Left lung (tissue), 10 donors: Measurements from ENCODE around the gene ICAM4. TPM values are rescaled to one million over a fixed set of nuclear protein-coding genes. Genes with fewer than 3 reads are reported as not detected.

Experiments
- ATAC-seq: fragments of 200-7000 bp; cut with Tn5 transposase; one replicate; pipeline ENCODE4 v1.9.1; 2020; ENCODE audit warnings: moderate library complexity
- DNase-seq, 4 donors: peaks; one replicate each; pipeline ENCODE4 v3.0.0-alpha.2; 2013 to 2020
- H3K27ac ChIP-seq, 2 donors: fragments of 200-600 bp; sonication (generic) in 1 of 2; one replicate each; pipeline versions ENCODE4 v1.5.0 to v1.8.0; 2020 to 2021
- H3K27me3 ChIP-seq, 2 donors: fragments of 200-600 bp; sonication (generic) in 1 of 2; one replicate each; pipeline versions ENCODE4 v1.5.0 to v1.8.0; 2020 to 2021
- H3K36me3 ChIP-seq, 2 donors: fragments of 200-600 bp; sonication (generic) in 1 of 2; one replicate each; pipeline versions ENCODE4 v1.5.0 to v1.8.0; 2020 to 2021
- H3K4me1 ChIP-seq, 2 donors: fragments of 200-600 bp; one replicate each; pipeline ENCODE4 v1.8.0; 2021
- H3K4me3 ChIP-seq, 2 donors: fragments of 200-600 bp; sonication (generic) in 1 of 2; one replicate each; pipeline versions ENCODE4 v1.5.0 to v1.8.0; 2020 to 2021; ENCODE audit warnings: mild to moderate bottlenecking in 1 of 2
- H3K9me3 ChIP-seq, 2 donors: fragments of 200-600 bp; sonication (generic) in 1 of 2; one replicate each; pipeline versions ENCODE4 v1.5.0 to v1.8.0; 2020 to 2021
- intact Hi-C, 2 donors: fragments of 100-400 bp; cut with DNase I; formaldehyde crosslinking; loops; one replicate each; pipeline versions ENCODE4 v1.11.2 to v1.14.2; 2022
- polyA plus RNA-seq, 6 donors: library from polyadenylated mRNA; unstranded; fragments of 120-200 nt; gene quantifications; one replicate each; pipeline ENCODE4 v1.2.1, GENCODE V29; 2013; ENCODE audit not compliant: insufficient read length in 6 of 6
- total RNA-seq, 2 donors: library from RNA; stranded (reverse); fragmentation: NEBNext Ultra II Directional; extraction: Animal tissue kit (Norgen Biotek cat#: 25700); gene quantifications; one replicate each; pipeline ENCODE4 v1.2.1, GENCODE V29; 2021
- TF ChIP-seq, protein P1 (sequence below), 2 donors: fragments of 200-600 bp; sonication (generic) in 1 of 2; IDR thresholded peaks; one replicate each; pipeline versions ENCODE4 v1.5.0 to v1.8.0; 2021; ENCODE audit warnings: antibody characterized with exemption in 2 of 2
- donor health status: DM: no; HTN: yes; CAD: no.
- donor health status: DM: no; HTN: no; CAD: no.

The ICAM4 gene
- total and polyA plus RNA-seq, 8 donors: 4.5 to 25.3 (median 14.7) TPM

DNA sequence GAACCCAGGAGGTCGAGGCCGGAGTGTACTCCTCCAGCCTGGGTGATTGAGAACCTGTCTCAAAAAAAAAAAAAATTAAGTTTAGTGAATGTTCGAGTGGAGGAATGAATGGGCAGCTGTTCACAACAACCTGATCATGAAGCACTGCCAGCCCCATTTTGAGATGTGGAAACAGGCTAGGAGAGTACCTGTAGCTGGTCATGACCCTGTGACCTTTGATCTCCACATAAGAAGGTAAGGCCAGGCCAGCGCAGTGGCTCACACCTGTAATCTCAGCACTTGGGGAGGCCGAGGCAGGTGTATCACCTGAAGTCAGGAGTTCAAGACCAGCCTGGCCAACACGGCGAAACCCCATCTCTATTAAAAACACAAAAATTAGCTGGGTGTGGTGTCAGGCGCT lies 39.0 kb downstream of the ICAM4 start:
- Histone ChIP-seq H3K4me3 (no peak overlapping the region), H3K4me1 (no peaks in the 10 kb centered on the region), H3K9me3 (no peaks in the 10 kb centered on the region), H3K36me3 (peaks cover 3 to 100% of the 10 kb centered on the region in 2 donors), H3K27me3 (no peaks in the 10 kb centered on the region), H3K27ac (no peak overlapping the region)
- intact Hi-C loops: no loop called here
- no peak for ATAC-seq
- TF ChIP-seq, protein P1, sequence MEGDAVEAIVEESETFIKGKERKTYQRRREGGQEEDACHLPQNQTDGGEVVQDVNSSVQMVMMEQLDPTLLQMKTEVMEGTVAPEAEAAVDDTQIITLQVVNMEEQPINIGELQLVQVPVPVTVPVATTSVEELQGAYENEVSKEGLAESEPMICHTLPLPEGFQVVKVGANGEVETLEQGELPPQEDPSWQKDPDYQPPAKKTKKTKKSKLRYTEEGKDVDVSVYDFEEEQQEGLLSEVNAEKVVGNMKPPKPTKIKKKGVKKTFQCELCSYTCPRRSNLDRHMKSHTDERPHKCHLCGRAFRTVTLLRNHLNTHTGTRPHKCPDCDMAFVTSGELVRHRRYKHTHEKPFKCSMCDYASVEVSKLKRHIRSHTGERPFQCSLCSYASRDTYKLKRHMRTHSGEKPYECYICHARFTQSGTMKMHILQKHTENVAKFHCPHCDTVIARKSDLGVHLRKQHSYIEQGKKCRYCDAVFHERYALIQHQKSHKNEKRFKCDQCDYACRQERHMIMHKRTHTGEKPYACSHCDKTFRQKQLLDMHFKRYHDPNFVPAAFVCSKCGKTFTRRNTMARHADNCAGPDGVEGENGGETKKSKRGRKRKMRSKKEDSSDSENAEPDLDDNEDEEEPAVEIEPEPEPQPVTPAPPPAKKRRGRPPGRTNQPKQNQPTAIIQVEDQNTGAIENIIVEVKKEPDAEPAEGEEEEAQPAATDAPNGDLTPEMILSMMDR (IDR thresholded peaks at IDR 0.05): no peak
- no peak for DNase-seq

DNA sequence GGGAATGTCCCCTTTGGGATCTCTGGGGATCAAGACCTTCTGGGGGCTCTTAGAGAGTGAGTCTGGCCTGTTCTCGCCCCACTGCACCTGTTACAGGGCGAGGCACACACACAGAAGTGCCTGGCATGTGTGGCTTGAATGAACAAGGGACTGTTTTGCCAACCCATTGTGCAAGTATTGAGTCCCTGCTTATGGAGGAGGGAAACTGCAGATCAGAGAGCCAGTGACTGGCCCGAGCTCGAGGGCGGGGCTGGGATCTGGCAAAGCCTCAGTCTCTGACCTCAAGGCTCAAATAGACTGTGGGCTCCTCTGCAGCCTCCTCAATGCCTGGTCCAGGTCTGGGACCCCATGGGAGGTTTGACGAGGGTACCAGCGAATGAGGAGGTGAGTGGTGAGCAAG lies 41.0 kb downstream of the ICAM4 start:
- intact Hi-C loops: no loop called here
- Histone ChIP-seq H3K36me3 (peaks cover 3 to 80% of the 10 kb centered on the region in 2 donors), H3K4me3 (no peak overlapping the region), H3K9me3 (no peaks in the 10 kb centered on the region), H3K27me3 (no peaks in the 10 kb centered on the region), H3K27ac (no peak overlapping the region), H3K4me1 (peaks cover 8 to 15% of the 10 kb centered on the region in 2 donors)
- TF ChIP-seq, protein P1 (IDR thresholded peaks at IDR 0.05): no peak
- no peak for DNase-seq
- ATAC-seq: no peak

DNA sequence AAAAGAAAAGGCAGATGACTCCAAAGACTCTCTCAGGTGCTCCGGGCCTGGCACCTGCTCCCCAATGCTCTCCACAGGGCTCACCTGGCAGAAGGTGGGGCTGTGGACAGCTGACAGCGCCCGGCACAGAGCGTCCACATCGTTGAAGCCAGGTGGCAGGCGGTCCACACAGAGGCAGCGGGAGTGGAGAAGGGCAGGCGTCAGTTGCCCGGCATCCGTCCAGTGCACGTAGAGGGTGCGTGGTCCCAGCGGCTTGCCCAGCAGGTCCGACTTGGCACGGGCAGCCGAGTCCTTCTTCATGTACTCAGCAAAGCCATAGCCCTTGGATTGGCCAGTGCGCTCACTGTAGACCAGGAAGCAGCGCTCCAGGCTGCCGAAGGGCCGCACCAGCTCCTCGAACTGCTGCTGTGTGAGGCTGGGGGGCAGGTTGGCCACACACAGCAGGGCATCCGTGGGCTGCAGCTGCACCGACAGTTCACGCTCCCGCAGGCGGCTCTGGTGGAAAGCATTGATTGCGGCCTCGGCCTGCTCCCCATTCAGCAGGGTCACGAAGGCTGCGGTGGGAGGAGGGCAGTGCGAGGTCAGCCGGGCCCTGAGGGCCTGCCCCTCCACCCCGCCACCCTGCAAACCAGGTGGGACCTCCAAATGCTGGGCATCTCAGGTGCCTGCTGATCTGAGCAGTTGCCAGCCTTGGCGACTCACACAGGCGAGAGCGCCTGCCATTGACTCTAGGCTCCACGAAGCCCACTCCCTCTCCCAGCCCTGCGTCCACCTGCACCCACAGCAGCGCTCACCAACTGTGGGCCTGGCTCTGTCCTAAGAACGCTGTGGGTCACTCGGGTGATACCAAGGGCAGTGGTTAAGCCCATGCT lies 42.0 kb downstream of the ICAM4 start:
- DNase-seq: no peak
- Histone ChIP-seq H3K36me3 (peaks cover 3 to 70% of the 10 kb centered on the region in 2 donors), H3K27me3 (no peaks in the 10 kb centered on the region), H3K27ac (no peak overlapping the region), H3K4me1 (peaks cover 9 to 19% of the 10 kb centered on the region in 2 donors), H3K9me3 (no peaks in the 10 kb centered on the region), H3K4me3 (no peak overlapping the region)
- no peak for ATAC-seq
- TF ChIP-seq, protein P1 (IDR thresholded peaks at IDR 0.05): no peak
- intact Hi-C loops: no loop called here

DNA sequence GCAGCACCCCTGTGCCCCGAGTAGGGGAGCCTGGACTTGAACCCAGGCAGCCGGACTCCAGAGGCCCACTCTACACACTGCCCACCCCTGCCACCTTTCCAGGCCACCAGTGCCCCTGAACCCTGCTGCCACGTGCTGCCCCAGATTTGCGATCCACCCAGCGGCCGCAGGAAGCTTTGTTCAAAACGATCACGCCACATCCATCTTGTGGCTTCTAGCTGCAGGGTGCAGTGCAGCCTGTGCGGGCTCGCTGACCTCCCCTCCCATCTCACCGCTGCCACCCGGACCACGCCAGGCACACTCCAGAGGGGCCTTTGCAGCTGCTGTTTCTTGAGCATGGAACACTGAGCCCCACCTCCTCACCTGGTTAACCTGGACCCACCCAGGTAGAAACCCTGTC lies 42.8 kb downstream of the ICAM4 start:
- peaks cover 0 to 63% of the 10 kb centered on the region in 2 donors for H3K36me3 ChIP-seq

More for the DNA sequence above, 42.8 kb downstream of the ICAM4 start:
- ATAC-seq: no peak
- TF ChIP-seq, protein P1 (IDR thresholded peaks at IDR 0.05): no peak
- H3K4me3 ChIP-seq: no peak overlapping the region
- H3K27me3 ChIP-seq: no peaks in the 10 kb centered on the region
- no peaks in the 10 kb centered on the region for H3K9me3 ChIP-seq
- no peak for DNase-seq
- H3K4me1 ChIP-seq: peaks cover 10 to 26% of the 10 kb centered on the region in 2 donors
- no peak overlapping the region for H3K27ac ChIP-seq
- intact Hi-C loops: no loop called here
